WERI-Rb-1 (cell line): ENCODE measurements around the gene RRP1.

Experiments
- DNase-seq: peaks from one replicate; pipeline ENCODE4 v3.0.0-alpha.2; 2020
- H3K27ac ChIP-seq: fragments of 250-450 bp; sonication (Bioruptor Pico); 2 replicates; pipeline ENCODE4 v1.5.1; 2020; ENCODE audit warnings: mild to moderate bottlenecking, moderate library complexity
- H3K27me3 ChIP-seq: fragments of 250-450 bp; sonication (Bioruptor Pico); 2 replicates; pipeline ENCODE4 v1.5.1; 2021; ENCODE audit warnings: mild to moderate bottlenecking, low read depth, moderate library complexity; ENCODE audit not compliant: insufficient read depth, severe bottlenecking
- H3K36me3 ChIP-seq: fragments of 250-450 bp; sonication (Bioruptor Pico); 2 replicates; pipeline ENCODE4 v1.5.1; 2020; ENCODE audit warnings: mild to moderate bottlenecking, moderate library complexity
- H3K4me3 ChIP-seq: 2 replicates; pipeline ENCODE4 v1.5.1; 2011; ENCODE audit warnings: low read depth, mild to moderate bottlenecking, control low read depth, low read length
- H3K9me3 ChIP-seq: fragments of 250-450 bp; sonication (Bioruptor Pico); 2 replicates; pipeline ENCODE4 v1.5.1; 2021; ENCODE audit warnings: mild to moderate bottlenecking, moderate library complexity; ENCODE audit not compliant: severe bottlenecking
- CTCF ChIP-seq: IDR thresholded peaks from 2 replicates; pipeline ENCODE4 v1.5.1; 2011; ENCODE audit warnings: low read depth, mild to moderate bottlenecking, control low read depth, inconsistent platforms, low read length

RRP1 gene

GRCh38 chr21:43777953-43778352 lies 11.4 kb upstream of the RRP1 start:
- peaks cover 19% of the 10 kb centered on the region for H3K36me3 ChIP-seq
- H3K27ac ChIP-seq, result no peak overlapping the region
- TF ChIP-seq CTCF, result no peak

DNA sequence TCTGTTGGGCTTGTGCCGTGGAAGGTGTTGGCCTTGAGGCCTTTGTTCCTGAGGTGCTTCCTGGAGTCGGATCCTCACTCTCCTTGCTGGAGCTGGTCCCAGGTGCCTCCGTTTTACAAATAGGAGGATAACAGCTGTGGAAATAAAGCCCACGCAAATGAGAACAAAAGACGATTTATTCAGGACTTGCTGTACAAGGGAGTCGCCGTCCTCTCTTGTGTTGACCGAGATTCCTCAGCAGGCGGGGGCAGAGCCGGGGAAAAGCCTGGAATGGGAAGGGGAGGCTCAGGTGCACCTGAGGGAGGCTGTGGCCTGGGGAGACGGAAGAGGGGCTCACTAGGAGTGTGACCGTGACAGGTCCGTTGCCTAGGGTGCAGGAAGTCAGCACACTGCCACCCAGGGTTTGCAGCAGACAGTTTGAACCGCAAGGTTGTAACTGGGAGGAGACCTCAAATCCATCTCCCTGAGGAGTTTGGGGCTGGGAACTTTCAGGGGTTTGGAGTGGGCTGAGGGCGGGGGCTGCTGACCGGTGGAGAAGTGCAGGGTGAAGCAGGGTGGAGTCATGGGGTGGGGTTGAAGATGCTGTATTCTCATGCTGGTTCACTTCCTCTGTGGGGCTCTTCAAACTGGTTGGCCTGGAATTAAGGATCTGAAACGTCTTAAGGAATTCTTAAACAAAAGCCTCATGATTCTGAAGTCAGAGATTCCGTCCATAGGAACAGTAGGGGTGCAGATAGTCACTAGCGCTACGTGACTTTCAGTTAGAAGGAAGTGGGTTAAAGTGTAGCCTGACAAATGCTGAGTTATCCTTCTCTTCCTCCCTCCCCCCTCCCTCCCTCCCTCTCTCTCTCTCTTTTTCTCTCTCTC lies 10.7 kb upstream of the RRP1 start:
- Histone ChIP-seq H3K4me3 (no peak overlapping the region), H3K9me3 (no peaks in the 10 kb centered on the region), H3K27me3 (no peaks in the 10 kb centered on the region), H3K36me3 (peaks cover 11% of the 10 kb centered on the region), H3K27ac (no peak overlapping the region)
- no peak for DNase-seq
- TF ChIP-seq CTCF, result no peak

More at GRCh38 chr21:43777953-43778352, 11.4 kb upstream of the RRP1 start:
- Histone ChIP-seq H3K4me3 (no peak overlapping the region), H3K9me3 (no peaks in the 10 kb centered on the region), H3K27me3 (no peaks in the 10 kb centered on the region)
- DNase-seq, result no peak

DNA sequence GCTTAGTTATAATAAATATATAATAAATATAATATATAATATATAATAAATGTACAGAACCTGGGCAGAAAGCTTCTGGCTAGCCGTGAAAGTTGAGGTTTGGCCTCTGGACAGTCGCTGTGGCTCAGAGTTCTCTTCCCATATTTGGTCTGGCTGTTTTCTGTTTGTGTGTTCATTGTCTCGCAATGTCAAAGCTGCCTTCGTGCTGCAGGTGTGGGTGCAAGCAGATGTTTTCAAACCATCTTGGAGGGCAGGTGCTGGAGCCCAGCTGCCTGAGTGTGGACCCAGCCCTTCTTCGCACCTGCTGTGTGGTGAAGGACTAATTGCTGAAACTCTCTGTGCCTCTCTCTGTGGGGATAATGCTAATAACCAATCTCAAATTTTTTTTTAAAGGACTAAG lies 9.7 kb upstream of the RRP1 start:
- H3K9me3 ChIP-seq, result no peaks in the 10 kb centered on the region
- no peak for TF ChIP-seq CTCF
- DNase-seq, result no peak

GRCh38 chr21:43781846-43782245 lies 7.5 kb upstream of the RRP1 start:
- no peak for TF ChIP-seq CTCF
- Histone ChIP-seq H3K27me3 (no peaks in the 10 kb centered on the region), H3K4me3 (no peak overlapping the region), H3K27ac (no peak overlapping the region), H3K9me3 (no peaks in the 10 kb centered on the region), H3K36me3 (no peaks in the 10 kb centered on the region)
- DNase-seq, result no peak

More for the DNA sequence above, 9.7 kb upstream of the RRP1 start:
- no peaks in the 10 kb centered on the region for H3K27me3 ChIP-seq
- peaks cover 2% of the 10 kb centered on the region for H3K36me3 ChIP-seq
- no peak overlapping the region for H3K27ac ChIP-seq
- no peak overlapping the region for H3K4me3 ChIP-seq

GRCh38 chr21:43782431-43783097 lies 6.8 kb upstream of the RRP1 start:
- Histone ChIP-seq H3K27me3 (no peaks in the 10 kb centered on the region), H3K27ac (no peak overlapping the region), H3K4me3 (no peak overlapping the region), H3K9me3 (no peaks in the 10 kb centered on the region), H3K36me3 (no peaks in the 10 kb centered on the region)
- TF ChIP-seq CTCF, result no peak
- DNase-seq, result no peak
